Measurements from ENCODE around the gene REP15.
"Not testable (repeated sequence)": the region's sequence is repeated elsewhere in the genome, so short reads cannot be mapped to it uniquely, and the experiment has no call there.

The REP15 gene

GRCh38 chr12:27703720-27704452 is 7.6 kb downstream of the REP15 start:
- peak; percentile 81 for DNase-seq

- no peak for DNase-seq
Measured at GRCh38 chr12:27705263-27705662, 9.0 kb downstream of the REP15 start.

GRCh38 chr12:27707216-27707615 is 11.0 kb downstream of the REP15 start:
- DNase-seq = no peak

- no peak for DNase-seq
Measured at GRCh38 chr12:27709212-27709931, 13.1 kb downstream of the REP15 start.

GRCh38 chr12:27709932-27710591 is 13.8 kb downstream of the REP15 start:
- no peak for DNase-seq

- peak; percentile 93 for DNase-seq
Measured at GRCh38 chr12:27710592-27711316, 14.5 kb downstream of the REP15 start, which contains the start of gene MRPS35. Gene MRPS35 (plus strand): TSS chr12:27710832. CDS start chr12:27710844, 12 bp downstream.

- peak; percentile 29 for DNase-seq
Measured at GRCh38 chr12:27711317-27711682, 15.1 kb downstream of the REP15 start.

- DNase-seq = no peak
Measured at GRCh38 chr12:27711967-27712366, 15.7 kb downstream of the REP15 start.

- DNase-seq = no peak
Measured at GRCh38 chr12:27723212-27723611, 27.0 kb downstream of the REP15 start.

GRCh38 chr12:27730097-27730588 is 33.9 kb downstream of the REP15 start:
- no peak for DNase-seq

GRCh38 chr12:27732281-27732680 is 36.0 kb downstream of the REP15 start:
- DNase-seq = no peak

- peak; percentile 42 for DNase-seq
Measured at GRCh38 chr12:27733052-27733656, 36.9 kb downstream of the REP15 start.

- DNase-seq = no peak
Measured at GRCh38 chr12:27733791-27734190, 37.5 kb downstream of the REP15 start.

- not testable (repeated sequence) for DNase-seq
Measured at GRCh38 chr12:27734321-27734720, 38.1 kb downstream of the REP15 start.

GRCh38 chr12:27743601-27744000 is 47.4 kb downstream of the REP15 start:
- no peak for DNase-seq

GRCh38 chr12:27745734-27746133 is 49.5 kb downstream of the REP15 start:
- not testable (repeated sequence) for DNase-seq

All from stimulated activated CD4-positive, alpha-beta T cell treated with anti-CD3 and anti-CD28 coated beads, Interleukin-15, amount 100 ng/mL, for 24 hours (primary cell).